NB4 (cell line): Measurements from ENCODE around the gene TAF7L.

Experiments used
- CTCF ChIP-seq: IDR thresholded peaks from one replicate; pipeline ENCODE4 v1.5.1; 2012; ENCODE audit warnings: low read depth, low read length
- MAX ChIP-seq: IDR thresholded peaks from 2 replicates; pipeline ENCODE4 v1.6.1; 2011; ENCODE audit warnings: low read depth, low read length
- POLR2A ChIP-seq: IDR thresholded peaks from 2 replicates; pipeline ENCODE4 v1.6.1; 2011; ENCODE audit warnings: mild to moderate bottlenecking; ENCODE audit not compliant: insufficient read length; ENCODE audit errors: extremely low read depth

GRCh38 chrX:101232316-101232715 is 58.8 kb downstream of the TAF7L start:
- TF ChIP-seq CTCF = no peak
- TF ChIP-seq POLR2A = no peak
- TF ChIP-seq MAX = no peak
